ENCODE data around the gene LENG9.

- TF ChIP-seq CTCF (IDR thresholded peaks at IDR 0.05; ENCODE audit: insufficient read depth, low read depth, low read length) (no peak), EZH2 (IDR thresholded peaks at IDR 0.05; ENCODE audit: insufficient read depth, low read length) (no peak)
Measured at GRCh38 chr19:54428323-54429175, 35.0 kb downstream of the LENG9 start.
